ENCODE measurements around the gene ATXN1. TPM values are rescaled to one million over a fixed set of nuclear protein-coding genes. Genes with fewer than 3 reads are reported as not detected.

Gene ATXN1
- total and polyA plus RNA-seq, 2 of the 8 experiments (the other 6 are each of a cell fraction or from before 2014, with no cell fraction given) = 1.6 to 4.0 TPM

DNA sequence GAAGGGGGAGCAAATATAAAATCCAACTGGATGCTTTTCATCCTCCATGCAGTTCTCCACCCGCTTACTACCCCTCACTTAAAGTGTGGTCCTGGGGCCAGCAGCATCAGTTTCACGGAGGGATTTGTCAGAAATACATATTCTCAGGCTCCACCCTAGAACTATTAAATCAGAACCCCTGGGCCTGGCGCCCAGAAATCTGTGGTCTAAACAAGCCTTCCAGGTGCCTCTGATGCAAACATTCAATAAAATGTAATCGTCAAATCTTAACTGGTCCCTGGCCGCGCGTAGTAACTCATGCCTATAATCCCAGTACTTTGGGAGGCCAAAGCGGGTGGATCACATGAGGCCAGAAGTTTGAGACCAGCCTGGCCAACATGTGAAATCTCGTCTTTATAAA is 47.7 kb downstream of the ATXN1 start:
- no peak overlapping the region for H3K4me2 ChIP-seq (ENCODE audit: insufficient read depth in 1 of 2, low read depth in 2 of 2, low read length in 2 of 2)
- no peaks in the 10 kb centered on the region for H3K36me3 ChIP-seq (ENCODE audit: control insufficient read depth in 2 of 4, insufficient read depth in 4 of 4, low read length in 3 of 4)
- H4K91ac ChIP-seq (replicated peaks; ENCODE audit: insufficient read length, low read length) = no peak overlapping the region
- H3K4me1 ChIP-seq (replicated peaks in 1 of 4; ENCODE audit: control insufficient read depth in 3 of 4, insufficient read depth in 4 of 4, low read length in 3 of 4) = no peaks in the 10 kb centered on the region
- H2BK5ac ChIP-seq (ENCODE audit: low read depth, low read length) = no peak overlapping the region
- H4K20me1 ChIP-seq (replicated peaks in 1 of 2; ENCODE audit: control insufficient read depth in 1 of 2, insufficient read depth in 2 of 2, low read length in 2 of 2) = no peaks in the 10 kb centered on the region
- H2BK20ac ChIP-seq (ENCODE audit: low read length) = no peak overlapping the region
- H2BK15ac ChIP-seq (ENCODE audit: low read length) = no peak overlapping the region
- H3K9me3 ChIP-seq (ENCODE audit: insufficient read depth in 2 of 2, low read depth in 1 of 2, low read length in 1 of 2) = no peaks in the 10 kb centered on the region
- H2BK120ac ChIP-seq (replicated peaks; ENCODE audit: low read depth, low read length) = no peak overlapping the region
- no peak for FAIRE-seq
- no peak overlapping the region for H3K18ac ChIP-seq (ENCODE audit: extremely low read depth, low read length)
- H4K5ac ChIP-seq (ENCODE audit: insufficient read length, low read depth, low read length) = no peak overlapping the region
- no peak overlapping the region for H4K8ac ChIP-seq (ENCODE audit: extremely low read depth, insufficient read depth, low read length)
- CTCF ChIA-PET (ENCODE audit: partially characterized antibody) = interaction anchor here (1.0 to 1.3 kb wide), 3 partner anchors 9 to 15 kb away, joined by 3 to 5 read pairs (median 4); no protein-coding TSS in a partner anchor
- H3K56ac ChIP-seq (replicated peaks; ENCODE audit: insufficient read length, low read depth, low read length) = no peak overlapping the region
- no peaks in the 10 kb centered on the region for H3K79me2 ChIP-seq (ENCODE audit: control insufficient read depth in 1 of 2, insufficient read depth in 2 of 2, low read length in 2 of 2)
- H3K4me3 ChIP-seq (ENCODE audit: extremely low read depth in 1 of 4, insufficient read depth in 2 of 4, low read depth in 3 of 4, low read length in 4 of 4) = no peak overlapping the region
- H2AFZ ChIP-seq (ENCODE audit: low read length) = no peak overlapping the region
- no peak overlapping the region for H3K4ac ChIP-seq (replicated peaks; ENCODE audit: insufficient read length, low read depth, low read length)
- no peak overlapping the region for H3K9ac ChIP-seq (replicated peaks in 1 of 4; ENCODE audit: extremely low read depth in 1 of 4, low read depth in 3 of 4, low read length in 3 of 4)
- no peak overlapping the region for H3K23ac ChIP-seq (ENCODE audit: insufficient read length)
- no peaks in the 10 kb centered on the region for H3K27me3 ChIP-seq (replicated peaks in 1 of 4; ENCODE audit: control insufficient read depth in 3 of 4, extremely low read depth in 1 of 4, insufficient read depth in 3 of 4, low read length in 3 of 4)
- 89% methylated on average over 9 of the region's 9 CpGs; no CpG with 5 or more reads in 1 of the 2 experiments for WGBS, 2 experiments (ENCODE audit: extremely low coverage in 1 of 2, insufficient coverage in 1 of 2, insufficient read length in 1 of 2, insufficient replicate concordance in 2 of 2, low coverage in 1 of 2, low lambda C conversion rate in 2 of 2, missing lambda C conversion rate in 1 of 2)
- H3K14ac ChIP-seq (ENCODE audit: insufficient read length) = no peak overlapping the region
- POLR2A ChIA-PET (ENCODE audit: partially characterized antibody) = interaction anchor here (0.9 to 1.6 kb wide), 2 partner anchors 11 to 16 kb away, joined by 3 to 4 read pairs; no protein-coding TSS in a partner anchor
- H3K79me1 ChIP-seq (ENCODE audit: low read depth, low read length) = no peaks in the 10 kb centered on the region
- no peak for DNase-seq (ENCODE audit: low read depth in 1 of 2, low spot score in 2 of 2)
- H2BK12ac ChIP-seq (ENCODE audit: low read depth, low read length) = no peak overlapping the region
- H3K27ac ChIP-seq (ENCODE audit: low read depth, low read length) = no peak overlapping the region
- no peak overlapping the region for H2AK5ac ChIP-seq (ENCODE audit: low read depth, low read length)
- no peaks in the 10 kb centered on the region for H3K23me2 ChIP-seq (ENCODE audit: low read depth, low read length)
- no peak for TF ChIP-seq RFX5 (IDR thresholded peaks at IDR 0.05; ENCODE audit: borderline replicate concordance, low read depth, low read length)
- no peak for TF ChIP-seq POLR2AphosphoS5 (IDR thresholded peaks at IDR 0.05; ENCODE audit: low read depth, low read length)
- TF ChIP-seq POU5F1 (IDR thresholded peaks at IDR 0.05; ENCODE audit: low read depth, low read length) = no peak
- no peak for TF ChIP-seq CBX8 (IDR thresholded peaks at IDR 0.05; ENCODE audit: borderline replicate concordance, low read depth, low read length)
- TF ChIP-seq, protein P1, sequence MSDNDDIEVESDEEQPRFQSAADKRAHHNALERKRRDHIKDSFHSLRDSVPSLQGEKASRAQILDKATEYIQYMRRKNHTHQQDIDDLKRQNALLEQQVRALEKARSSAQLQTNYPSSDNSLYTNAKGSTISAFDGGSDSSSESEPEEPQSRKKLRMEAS (IDR thresholded peaks at IDR 0.05) = no peak
- TF ChIP-seq RXRA (IDR thresholded peaks at IDR 0.05; ENCODE audit: insufficient read depth, low read depth, low read length) = no peak
- no peak for TF ChIP-seq CTBP2 (IDR thresholded peaks at IDR 0.05; ENCODE audit: borderline replicate concordance, insufficient read depth, insufficient read length, low read length)
- no peak for TF ChIP-seq TEAD4 (IDR thresholded peaks at IDR 0.05; ENCODE audit: low read depth, low read length)
- TF ChIP-seq KDM5A (IDR thresholded peaks at IDR 0.05; ENCODE audit: low read length) = no peak
- TF ChIP-seq SAP30 (IDR thresholded peaks at IDR 0.05; ENCODE audit: insufficient read depth, insufficient replicate concordance, low read length) = no peak
- TF ChIP-seq HDAC6 (IDR thresholded peaks at IDR 0.05; ENCODE audit: low read depth, low read length) = no peak
- no peak for TF ChIP-seq CBX5 (IDR thresholded peaks at IDR 0.05; ENCODE audit: low read depth, low read length)
- no peak for TF ChIP-seq RBBP5 (IDR thresholded peaks at IDR 0.05; ENCODE audit: borderline replicate concordance, low read depth, low read length)
- no peak for TF ChIP-seq JUND (IDR thresholded peaks at IDR 0.05; ENCODE audit: low read length)
